GM18498 (cell line): ENCODE results near the gene ZSCAN18.

Source experiments
- ATAC-seq: cut with Tn5 transposase; IDR thresholded peaks from one replicate; pipeline ENCODE4 v1.9.1; 2021; ENCODE audit warnings: mild to moderate bottlenecking, moderate library complexity; ENCODE audit not compliant: unreplicated experiment

Gene ZSCAN18

GRCh38 chr19:58045411-58046050 is 52.5 kb downstream of the ZSCAN18 start:
- ATAC-seq, result no peak

DNA sequence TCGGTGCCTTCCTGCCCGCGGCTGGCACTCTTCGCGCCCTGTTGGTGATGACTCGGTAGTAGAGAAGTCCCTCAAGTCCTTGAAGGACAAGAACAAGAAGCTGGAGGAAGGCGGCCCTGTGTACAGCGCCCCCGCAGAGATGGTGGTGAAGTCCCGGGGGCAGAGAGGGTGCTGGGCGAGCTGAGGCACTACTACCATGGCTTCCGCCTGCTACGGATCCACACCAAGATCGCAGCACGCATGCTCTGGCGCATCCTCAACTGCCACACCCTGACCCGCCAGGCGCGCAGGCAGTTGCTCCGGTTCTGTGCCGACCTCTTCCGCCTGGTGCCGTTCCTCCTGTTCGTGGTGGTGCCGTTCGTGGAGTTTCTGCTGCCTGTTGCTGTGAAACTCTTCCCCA is 53.1 kb downstream of the ZSCAN18 start:
- ATAC-seq, result no peak

DNA sequence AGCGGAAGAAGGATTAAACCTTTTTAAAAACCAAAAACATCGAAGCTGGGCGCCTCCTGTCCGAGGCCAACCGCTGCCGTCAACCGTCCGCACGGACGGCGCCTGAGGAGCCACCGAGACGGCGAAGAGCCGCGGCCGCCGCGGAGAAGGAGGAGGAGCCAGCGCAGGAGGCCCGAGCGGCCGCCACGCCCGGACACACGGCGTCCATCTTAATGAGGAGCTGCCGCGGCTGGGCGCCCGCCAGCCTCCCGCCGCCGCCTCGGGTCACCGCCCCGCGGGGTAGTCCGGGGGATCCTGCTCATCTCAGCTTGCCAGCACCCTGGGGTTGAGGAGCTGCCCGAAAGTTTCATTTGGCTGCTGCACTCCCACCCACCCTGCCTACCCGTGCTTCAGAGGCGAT is 53.6 kb downstream of the ZSCAN18 start:
- ATAC-seq, result no peak

DNA sequence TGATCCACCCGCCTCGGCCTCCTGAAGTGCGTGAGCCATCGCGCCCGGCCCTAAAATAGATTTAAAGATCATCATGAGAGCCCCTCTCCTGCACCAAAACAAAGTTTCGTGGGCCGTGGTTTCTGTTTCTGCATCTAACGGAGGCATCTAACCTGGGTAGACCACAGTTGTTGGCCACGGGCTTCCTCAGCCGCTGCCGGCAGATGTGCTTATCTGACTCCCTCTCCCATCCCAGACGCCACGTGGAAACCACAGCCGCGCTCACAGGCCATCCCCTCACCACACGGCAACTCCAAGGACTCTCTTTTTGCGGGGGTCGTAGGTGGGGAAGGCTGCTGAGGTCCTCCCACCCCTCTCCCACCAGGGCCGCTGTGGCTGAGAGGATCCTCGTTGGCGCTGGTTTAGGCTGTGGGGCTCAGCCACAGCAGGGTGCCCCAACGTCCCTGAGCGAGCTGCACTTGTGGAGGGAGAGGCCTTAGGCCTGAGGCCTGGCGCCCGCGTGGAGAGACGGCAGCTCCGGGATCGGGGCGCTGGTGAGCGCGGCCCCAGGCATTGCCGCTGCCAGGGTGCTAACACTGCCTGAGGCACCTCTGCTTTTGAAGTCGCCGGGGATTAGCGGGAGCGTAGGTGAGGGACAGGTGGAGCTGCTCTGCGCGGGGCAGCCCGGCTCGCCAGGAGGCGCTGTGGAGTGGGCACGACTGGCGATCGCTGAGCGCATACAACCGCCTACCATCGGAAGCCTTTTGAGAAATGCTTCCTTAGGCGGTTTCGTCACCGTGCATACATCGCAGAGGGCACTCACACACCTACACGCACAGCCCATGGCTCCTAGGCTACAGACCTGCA is 55.3 kb downstream of the ZSCAN18 start:
- ATAC-seq, result no peak

DNA sequence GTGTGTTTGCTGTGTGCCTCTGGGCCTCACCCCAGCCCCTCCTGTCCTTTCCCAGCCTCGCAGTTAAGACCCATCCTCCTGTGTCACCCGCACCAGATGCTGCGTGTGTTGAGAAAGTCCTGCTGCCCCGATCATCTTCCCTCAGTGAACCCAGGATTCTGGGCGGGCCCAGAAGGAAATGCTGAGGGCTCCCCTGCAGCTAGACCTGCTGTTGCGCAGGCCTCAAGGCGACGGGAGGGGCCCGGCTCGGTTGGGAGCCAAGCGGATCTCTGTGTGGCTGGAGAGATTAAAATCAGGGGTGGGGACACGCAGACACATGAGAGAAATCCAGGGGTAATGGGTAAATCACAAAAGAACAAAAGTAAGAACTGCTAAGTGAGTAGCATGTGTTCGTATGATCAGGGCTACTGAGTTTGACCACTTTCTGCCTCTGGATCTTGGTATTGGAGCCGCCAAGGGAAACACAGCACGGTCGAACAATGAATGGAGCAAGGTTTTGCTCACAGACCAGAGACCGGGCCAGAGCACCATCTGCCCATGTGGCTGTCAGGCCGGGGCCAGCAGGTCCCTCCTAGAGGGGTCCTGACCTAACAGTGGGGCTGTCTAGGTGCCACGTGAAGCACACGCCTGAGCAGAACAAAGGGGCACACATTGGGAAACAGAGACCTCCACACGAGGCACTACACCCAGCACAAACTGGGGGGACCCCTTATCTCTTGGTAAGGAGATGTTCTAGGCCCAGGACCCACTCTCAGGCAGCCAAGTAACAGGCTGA is 57.1 kb downstream of the ZSCAN18 start:
- no peak for ATAC-seq

DNA sequence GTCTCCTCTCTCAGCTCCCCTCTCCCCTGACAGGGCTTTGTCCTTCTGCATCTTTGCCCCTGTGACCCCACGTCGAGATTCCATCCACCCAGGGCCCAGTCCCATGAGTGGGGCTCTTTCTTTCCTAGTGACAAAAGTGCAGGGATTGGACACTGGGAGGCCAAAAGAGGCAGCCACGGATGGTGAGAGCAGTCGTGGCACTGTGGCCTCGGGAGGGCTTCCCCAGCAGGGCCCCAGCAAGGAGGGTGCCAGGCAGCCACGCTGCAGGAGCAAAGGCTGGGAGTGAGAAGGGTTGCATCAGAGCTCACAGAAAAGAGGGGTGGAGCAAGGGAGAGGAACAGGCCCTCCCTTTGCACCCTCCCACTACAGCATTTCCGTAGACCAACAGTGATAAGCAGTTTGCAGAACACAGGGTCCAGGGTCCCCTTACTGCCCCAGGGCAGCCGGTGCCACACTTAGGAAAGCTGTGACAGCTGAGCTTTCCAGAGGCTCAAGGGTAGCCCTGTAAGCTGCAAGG is 59.3 kb downstream of the ZSCAN18 start:
- no peak for ATAC-seq

DNA sequence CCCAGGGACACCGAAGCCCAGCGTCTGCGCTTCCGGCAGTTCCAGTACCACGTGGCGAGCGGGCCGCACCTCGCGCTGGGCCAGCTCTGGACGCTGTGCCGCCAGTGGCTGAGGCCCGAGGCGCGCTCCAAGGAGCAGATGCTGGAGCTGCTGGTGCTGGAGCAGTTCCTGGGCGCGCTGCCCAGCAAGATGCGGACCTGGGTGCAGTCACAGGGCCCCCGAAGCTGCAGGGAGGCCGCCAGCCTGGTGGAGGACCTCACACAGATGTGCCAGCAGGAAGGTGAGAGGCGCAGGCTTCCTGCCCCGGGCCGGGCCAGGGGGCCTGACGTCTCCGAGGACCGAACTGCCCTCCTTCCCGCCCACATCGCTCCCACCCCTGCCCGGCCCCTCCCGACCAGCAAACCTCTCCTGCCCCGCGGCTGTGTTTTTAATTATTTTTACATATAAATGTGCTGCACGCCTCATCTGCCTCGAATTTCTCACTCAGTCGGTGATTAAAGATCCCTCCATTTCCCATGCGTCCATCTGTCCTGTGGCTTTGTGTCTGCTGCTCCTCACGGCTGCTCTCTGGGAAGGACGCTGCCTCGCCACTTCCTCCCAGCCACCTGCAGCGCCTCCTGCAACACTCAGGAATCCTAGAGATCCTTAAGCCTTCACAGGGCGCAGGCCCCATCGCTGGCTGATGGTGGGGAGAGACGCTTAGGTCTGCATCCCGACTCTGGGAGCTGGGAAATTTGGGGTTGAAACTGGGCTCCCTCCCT is 59.9 kb downstream of the ZSCAN18 start:
- ATAC-seq, result no peak

DNA sequence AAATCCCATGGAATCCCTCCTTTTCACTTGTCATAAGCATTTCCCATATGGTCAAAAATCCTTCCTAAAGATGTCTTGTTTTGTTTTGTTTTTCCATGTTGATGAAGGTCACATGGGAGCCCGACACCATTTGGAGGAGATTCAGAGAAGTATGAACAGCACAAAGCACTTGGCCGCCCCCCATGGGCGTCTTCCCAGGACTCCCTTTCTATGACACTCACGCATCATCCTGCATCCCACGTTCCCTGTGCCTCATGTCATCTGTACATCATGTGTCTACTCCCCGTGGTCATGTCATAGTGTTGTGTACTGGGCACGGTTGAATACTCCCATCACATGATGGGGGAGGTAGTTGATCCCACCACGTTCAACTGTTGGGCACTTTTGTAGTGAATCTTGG is 62.2 kb downstream of the ZSCAN18 start:
- ATAC-seq, result no peak

DNA sequence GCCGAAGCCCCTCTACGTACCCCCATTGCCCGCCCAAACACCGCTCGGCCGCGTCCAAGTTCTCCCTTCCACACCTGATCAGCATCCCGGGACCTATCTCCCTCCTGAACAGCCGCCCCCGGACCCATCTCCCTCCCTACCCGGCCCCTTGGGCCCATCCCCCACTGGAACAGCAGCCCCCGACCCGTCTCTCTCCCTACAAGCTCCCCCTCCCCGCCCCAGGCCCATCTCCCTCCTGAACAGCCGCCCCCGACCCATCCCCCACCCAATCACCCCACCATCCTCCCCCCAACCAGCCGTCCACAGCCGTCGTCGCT is 63.6 kb downstream of the ZSCAN18 start:
- ATAC-seq, result no peak
